Ureter (tissue), 1 donor: ENCODE data around the gene HNRNPC. TPM values are rescaled to one million over a fixed set of nuclear protein-coding genes. Genes with fewer than 3 reads are reported as not detected.
"Not testable (repeated sequence)": the region's sequence is repeated elsewhere in the genome, so short reads cannot be mapped to it uniquely, and the experiment has no call there.

Experiments
- DNase-seq: peaks from one replicate; pipeline ENCODE4 v3.0.0-alpha.2; 2020; ENCODE audit warnings: low spot score
- total RNA-seq: library from RNA; stranded (reverse); gene quantifications from one replicate; pipeline ENCODE4 v1.2.4, GENCODE V29; 2023
- donor health status: DM: yes; HTN: yes; CAD: no.

HNRNPC gene
- total RNA-seq, 1 donor from 2014 or later: 591 TPM

- peak; percentile 65 for DNase-seq
These were observed 508 bp downstream of the HNRNPC start for GRCh38 chr14:21268617-21269251.

- no peak for DNase-seq
These were observed 1.2 kb downstream of the HNRNPC start for GRCh38 chr14:21267886-21268616.

GRCh38 chr14:21267431-21267845 lies 1.8 kb downstream of the HNRNPC start:
- DNase-seq: no peak

- no peak for DNase-seq
These were observed 5.0 kb downstream of the HNRNPC start for GRCh38 chr14:21264025-21264801.

- DNase-seq: no peak
These were observed 5.8 kb downstream of the HNRNPC start for GRCh38 chr14:21263284-21264024.

- DNase-seq: no peak
These were observed 6.8 kb downstream of the HNRNPC start for GRCh38 chr14:21262410-21262809.

- no peak for DNase-seq
These were observed 7.4 kb downstream of the HNRNPC start for GRCh38 chr14:21261824-21262223.

GRCh38 chr14:21258889-21259787 lies 10.1 kb downstream of the HNRNPC start:
- no peak for DNase-seq

GRCh38 chr14:21258005-21258888 lies 11.0 kb downstream of the HNRNPC start:
- no peak for DNase-seq

- no peak for DNase-seq
These were observed 11.8 kb downstream of the HNRNPC start for GRCh38 chr14:21257394-21257909.

- no peak for DNase-seq
These were observed 12.5 kb downstream of the HNRNPC start for GRCh38 chr14:21256539-21257393.

- not testable (repeated sequence) for DNase-seq
These were observed 13.2 kb downstream of the HNRNPC start for GRCh38 chr14:21256102-21256447.

GRCh38 chr14:21255385-21256101 lies 13.7 kb downstream of the HNRNPC start:
- DNase-seq: no peak

- no peak for DNase-seq
These were observed 17.1 kb downstream of the HNRNPC start for GRCh38 chr14:21252149-21252548.

GRCh38 chr14:21251215-21251614 lies 18.0 kb downstream of the HNRNPC start:
- DNase-seq: no peak

- no peak for DNase-seq
These were observed 20.4 kb downstream of the HNRNPC start for GRCh38 chr14:21248739-21249411.

- DNase-seq: no peak
These were observed 20.9 kb downstream of the HNRNPC start for GRCh38 chr14:21248338-21248737.

- DNase-seq: no peak
These were observed 23.4 kb downstream of the HNRNPC start for GRCh38 chr14:21245813-21246212.
